MM.1S (cell line): Measurements from ENCODE around the gene RNF187.

Experiments used
- EZH2 ChIP-seq: fragments of 300-600 bp; sonication (generic); optimal IDR thresholded peaks from 2 replicates; pipeline ENCODE3; 2017; ENCODE audit warnings: low read depth, mild to moderate bottlenecking, antibody characterized with exemption, low read length, mixed read lengths
- EZH2phosphoT487 ChIP-seq: fragments of 300-600 bp; sonication (generic); IDR thresholded peaks from 2 replicates; pipeline ENCODE4 v1.6.1; 2018; ENCODE audit warnings: antibody characterized with exemption, low read length
- TF ChIP-seq, protein P1 (sequence below): fragments of 300-600 bp; sonication (generic); IDR thresholded peaks from 2 replicates; pipeline ENCODE4 v1.5.1; 2016; ENCODE audit warnings: antibody characterized with exemption, low read length, mixed read lengths

DNA sequence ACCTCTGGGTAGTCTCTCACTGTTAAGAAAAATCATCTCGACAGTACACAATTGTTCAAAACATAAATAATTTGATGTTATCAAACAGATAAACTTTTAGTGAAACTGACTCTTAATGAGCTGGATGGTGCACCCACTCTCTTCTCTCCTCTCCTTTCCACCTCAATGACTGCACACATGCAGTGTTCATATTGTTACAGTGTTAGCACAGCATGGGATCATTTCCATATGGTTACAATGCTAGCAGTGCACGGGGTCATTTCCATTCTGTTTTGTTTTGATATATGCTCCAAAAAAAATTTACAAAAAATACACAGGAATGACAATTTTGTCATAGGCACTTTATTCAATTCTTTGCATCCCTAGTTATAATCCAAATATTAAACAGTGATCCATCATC lies 26.4 kb upstream of the RNF187 start:
- TF ChIP-seq, protein P1, sequence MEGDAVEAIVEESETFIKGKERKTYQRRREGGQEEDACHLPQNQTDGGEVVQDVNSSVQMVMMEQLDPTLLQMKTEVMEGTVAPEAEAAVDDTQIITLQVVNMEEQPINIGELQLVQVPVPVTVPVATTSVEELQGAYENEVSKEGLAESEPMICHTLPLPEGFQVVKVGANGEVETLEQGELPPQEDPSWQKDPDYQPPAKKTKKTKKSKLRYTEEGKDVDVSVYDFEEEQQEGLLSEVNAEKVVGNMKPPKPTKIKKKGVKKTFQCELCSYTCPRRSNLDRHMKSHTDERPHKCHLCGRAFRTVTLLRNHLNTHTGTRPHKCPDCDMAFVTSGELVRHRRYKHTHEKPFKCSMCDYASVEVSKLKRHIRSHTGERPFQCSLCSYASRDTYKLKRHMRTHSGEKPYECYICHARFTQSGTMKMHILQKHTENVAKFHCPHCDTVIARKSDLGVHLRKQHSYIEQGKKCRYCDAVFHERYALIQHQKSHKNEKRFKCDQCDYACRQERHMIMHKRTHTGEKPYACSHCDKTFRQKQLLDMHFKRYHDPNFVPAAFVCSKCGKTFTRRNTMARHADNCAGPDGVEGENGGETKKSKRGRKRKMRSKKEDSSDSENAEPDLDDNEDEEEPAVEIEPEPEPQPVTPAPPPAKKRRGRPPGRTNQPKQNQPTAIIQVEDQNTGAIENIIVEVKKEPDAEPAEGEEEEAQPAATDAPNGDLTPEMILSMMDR = no peak
- TF ChIP-seq EZH2phosphoT487 (no peak), EZH2 (no peak)
